GM19351 (cell line): Measurements from ENCODE around the gene DDIT3.

Source experiments
- ATAC-seq: cut with Tn5 transposase; IDR thresholded peaks from one replicate; pipeline ENCODE4 v1.9.1; 2021; ENCODE audit warnings: mild to moderate bottlenecking, moderate library complexity; ENCODE audit not compliant: unreplicated experiment

DDIT3 gene

GRCh38 chr12:57470970-57471656, 49.2 kb downstream of the DDIT3 start:
- no peak for ATAC-seq

GRCh38 chr12:57470286-57470969, 49.9 kb downstream of the DDIT3 start:
- no peak for ATAC-seq

GRCh38 chr12:57469296-57470164, 50.8 kb downstream of the DDIT3 start:
- ATAC-seq: no peak

GRCh38 chr12:57467915-57468314, 52.4 kb downstream of the DDIT3 start:
- ATAC-seq: no peak

GRCh38 chr12:57467212-57467874, 53.0 kb downstream of the DDIT3 start:
- ATAC-seq: no peak
